ENCODE measurements around the gene BRF1.
A peak's percentile ranks its signal among the peaks of the same experiment; 100 is the strongest.
"Not testable (repeated sequence)": the region's sequence is repeated elsewhere in the genome, so short reads cannot be mapped to it uniquely, and the experiment has no call there.

BRF1 gene

DNA sequence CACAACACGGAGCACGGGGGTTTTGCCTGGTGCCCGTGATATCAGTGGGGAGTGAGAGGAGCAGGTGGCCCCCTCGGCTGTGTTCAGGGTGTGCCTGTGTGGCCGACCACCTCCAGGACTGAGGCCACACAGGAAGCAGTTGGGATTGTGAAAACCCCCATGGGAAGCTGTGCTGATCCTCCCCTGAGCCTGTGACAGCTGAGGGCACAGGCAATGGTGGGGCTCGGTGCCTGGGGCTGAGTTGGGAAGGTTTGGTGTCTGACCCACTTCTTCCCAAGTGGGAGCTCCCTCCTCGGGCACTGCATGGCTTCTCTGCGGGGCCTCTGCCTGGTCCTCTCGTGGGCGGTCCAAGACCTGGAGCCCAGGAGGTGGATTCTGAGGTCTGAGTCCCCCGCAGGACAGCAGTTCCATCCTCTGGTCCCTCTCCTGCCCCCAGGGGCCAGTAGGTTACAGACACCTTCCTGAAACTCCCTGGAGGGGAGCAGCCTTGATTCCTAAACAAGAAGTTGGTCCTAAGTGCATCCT, 31.6 kb upstream of the BRF1 start:
- DNase-seq: no peak

DNA sequence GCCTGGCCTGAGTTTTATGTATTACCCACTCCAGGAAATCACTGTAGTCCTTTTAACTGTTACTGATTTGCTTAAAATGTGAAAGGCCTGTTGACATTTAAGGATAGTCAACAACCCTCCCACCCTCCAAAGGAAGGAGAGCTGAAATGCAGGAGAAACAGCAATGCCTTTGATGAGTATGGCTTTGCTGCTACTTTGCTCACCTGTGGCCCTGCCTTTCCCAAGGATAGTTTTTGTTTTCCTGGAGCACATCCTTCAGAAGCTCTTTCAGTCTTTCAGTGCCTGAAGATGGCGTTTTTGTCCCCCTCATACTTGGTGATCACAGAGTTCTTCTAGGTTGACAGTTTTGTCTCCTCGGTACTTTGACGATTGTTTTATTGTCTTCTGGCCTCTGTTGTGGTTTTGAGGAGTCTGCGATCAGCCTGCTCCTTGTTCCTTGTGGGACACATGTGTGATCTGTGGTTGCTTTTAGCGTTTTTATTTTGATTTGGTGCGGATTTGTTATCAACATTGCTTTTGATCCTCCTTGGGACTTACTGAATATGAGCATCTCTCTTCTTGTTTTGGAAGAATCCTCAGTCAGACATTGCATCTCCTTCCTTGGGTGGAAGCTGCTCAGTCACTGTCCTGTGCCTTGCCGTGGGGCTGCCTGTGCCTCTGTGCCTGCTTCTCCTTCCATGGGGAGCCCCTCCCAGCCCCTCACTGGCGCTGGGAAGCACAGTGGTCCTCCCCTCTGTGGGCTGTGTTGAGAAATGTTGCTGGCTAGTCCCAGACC, 31.0 kb upstream of the BRF1 start:
- DNase-seq: no peak

DNA sequence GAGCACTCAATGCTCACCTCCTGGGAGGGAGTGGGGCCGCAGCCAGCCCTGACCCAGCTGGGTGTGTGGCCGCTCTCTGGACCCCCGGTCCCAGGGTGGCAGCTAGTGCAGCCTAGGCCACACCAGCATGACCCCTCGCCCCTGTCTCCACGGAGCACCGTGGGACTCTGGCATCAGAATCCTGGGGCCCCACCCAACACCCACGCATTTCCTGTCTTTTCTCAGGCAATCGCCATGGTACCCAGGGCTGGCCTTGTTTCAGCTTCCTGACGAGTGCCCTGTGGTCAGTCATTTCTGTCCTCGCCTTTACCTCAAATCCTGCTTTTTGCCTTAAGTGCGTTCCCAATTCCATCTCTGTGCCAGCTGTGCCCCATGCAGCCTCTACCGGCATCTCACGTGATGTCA, 29.7 kb upstream of the BRF1 start:
- no peak for DNase-seq

DNA sequence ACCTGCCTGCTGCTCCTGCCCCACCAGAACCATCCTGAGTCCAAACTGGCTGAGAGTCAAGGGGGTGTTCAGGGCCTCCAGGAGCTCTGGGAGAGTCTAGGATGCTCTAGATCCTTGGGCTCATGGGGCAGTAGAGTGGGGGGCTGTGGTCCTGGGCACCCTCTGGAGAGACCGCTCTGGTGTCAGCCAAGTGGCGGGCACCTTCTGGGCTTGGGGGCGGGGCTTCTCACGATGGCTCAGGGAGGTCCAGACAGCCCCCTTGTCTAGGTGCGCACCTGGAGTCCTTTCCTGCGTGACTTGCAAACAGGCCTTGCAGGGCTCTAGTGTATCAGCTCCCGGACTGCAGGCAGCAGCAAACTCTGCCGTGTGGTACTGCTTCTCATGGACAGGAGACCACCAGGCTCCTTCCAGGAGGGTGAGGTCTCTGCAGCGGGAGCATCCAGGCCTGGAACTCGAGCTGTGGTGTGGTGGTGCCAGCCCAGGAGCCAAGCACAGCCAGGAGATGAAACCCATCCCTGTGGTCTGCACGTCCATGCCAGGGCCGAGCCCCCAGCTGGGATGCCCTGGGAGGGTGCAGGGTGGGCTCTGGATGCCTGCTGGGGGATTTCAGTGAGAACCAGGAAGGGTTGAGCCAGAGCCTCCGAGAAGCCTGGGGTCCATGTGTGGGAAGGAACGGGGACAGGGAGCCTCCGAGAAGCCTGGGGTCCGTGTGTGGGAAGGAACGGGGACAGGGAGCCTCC, 28.8 kb upstream of the BRF1 start:
- DNase-seq: no peak

DNA sequence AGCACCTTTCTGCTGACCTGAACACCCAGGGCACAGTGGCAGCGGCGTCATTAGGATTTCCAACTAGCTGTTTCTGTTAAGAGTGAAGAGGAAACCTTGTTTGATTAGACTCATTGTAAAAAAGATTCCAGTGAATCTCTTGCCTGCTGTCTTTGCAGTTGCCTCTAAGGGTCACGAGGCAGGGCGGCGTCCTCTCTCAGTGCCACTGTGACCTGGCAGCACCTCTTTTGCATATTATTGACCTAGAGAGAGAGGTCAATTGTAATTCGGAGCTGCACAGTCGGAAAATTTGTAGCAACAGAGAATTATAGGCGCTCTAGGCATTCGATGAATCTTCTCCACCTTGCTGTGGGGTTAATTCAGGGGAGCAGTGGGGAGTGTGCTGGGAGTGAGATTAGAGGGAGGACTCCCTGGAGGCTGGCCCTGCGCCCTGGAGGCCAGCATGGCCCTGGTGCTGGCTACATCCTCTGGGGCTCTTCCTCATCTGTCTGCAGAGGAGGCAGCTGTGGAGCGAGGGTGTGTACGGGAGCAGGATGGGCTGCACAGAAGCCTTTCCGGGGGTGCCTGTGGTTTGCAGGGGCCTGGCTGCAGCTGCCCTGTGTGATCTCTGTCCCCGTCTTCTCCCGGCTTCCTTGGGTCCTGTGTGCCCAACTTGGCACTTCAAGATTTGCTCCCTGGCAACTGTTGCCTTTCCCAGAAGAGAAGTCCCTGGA, 28.0 kb upstream of the BRF1 start:
- DNase-seq: no peak

DNA sequence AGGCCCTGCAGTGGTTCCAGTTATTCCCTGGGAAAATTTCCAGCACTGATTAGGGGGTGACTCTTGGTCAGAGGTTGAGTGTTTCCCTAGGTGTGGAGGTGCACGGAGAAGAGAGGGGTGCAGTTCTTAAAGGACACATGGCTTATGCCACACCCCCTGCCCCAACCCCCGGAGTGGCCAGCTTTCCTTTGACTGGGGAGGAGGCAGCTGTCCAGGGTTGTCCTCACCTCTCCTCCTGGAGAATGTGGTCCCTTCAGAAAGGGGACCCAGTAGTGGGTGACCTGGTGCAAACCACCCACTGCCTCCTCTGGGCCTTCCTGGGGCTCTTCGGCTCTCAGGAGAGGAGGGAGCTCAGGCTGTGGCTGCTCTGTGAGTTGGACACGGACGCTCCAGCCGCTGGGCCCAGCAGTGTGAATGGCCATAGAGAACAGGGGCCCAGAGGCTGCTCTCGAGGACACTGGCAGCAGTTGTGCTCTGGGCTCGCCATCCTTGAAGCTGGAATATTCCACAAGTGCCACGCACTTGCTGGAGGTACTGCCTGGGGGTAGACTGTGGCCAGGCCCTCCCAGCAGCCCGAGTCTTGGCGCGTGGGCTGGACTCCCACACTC, 27.4 kb upstream of the BRF1 start:
- DNase-seq: no peak

DNA sequence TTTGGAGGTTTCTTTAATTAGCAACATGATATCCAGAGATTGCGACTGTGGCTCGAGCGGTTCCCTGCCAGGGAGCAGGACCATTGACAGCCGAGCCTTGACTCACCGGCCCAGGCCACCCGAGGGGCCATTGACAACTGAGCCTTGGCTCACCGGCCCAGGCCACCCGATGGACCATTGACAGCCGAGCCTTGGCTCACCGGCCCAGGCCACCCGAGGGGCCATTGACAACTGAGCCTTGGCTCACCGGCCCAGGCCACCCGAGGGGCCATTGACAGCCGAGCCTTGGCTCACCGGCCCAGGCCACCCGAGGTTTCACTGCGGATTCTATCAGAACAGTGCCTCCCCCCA, 26.9 kb upstream of the BRF1 start:
- not testable (repeated sequence) for DNase-seq

DNA sequence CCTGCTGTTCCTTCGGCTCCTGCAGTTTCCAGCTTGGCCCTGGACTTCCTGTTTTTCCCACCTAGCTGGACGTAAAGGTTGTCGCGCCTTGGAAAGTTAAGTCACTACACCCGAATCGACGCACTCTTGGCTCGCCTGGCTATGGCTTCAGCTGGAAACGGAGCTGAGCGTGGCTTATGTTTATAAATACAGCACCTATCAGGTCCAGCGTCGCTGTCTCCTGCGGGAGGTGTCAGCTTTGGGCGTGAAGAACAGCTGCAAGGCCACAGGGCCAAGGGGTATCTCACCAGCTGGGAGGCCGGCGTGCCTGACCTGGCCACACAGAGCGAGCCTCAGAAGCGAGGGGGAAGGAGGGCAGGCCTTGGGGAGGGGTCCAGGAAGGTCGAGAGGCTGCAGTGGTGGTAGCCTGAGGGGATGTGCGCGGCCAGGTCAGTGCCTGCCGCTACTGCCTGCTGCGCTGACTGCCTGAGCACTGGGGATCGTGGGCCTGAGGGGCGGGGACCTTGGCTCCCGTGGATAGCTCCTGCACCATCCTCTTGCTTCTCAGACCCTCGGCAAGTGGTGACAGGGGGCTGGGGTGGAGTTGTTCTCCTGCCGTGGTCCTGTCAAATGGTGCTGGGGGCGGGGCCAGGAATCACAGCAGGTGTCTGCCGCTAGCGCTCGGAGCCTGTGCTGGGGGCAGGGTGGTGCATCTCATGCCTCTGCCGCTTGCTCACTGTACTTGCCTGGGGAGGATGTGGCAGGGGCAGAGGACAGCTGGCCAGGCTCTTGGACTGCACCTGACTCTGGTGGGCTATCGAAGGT, 26.3 kb upstream of the BRF1 start:
- no peak for DNase-seq

DNA sequence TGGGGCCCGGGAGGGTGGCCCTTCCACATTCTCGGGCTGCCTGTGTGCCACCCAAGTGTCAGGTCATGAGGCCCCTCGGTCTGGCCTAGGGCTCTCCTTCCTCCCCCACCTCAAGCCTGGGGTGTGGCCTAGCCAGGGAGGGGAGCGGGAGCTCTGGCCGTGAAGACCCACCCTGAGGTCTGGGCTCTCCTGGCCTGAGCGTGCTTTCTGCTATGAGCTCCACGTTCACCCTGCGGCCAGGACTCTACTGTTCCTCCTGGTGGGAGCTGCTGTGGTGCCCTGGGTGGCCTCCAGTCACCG, 25.7 kb upstream of the BRF1 start:
- DNase-seq: no peak

DNA sequence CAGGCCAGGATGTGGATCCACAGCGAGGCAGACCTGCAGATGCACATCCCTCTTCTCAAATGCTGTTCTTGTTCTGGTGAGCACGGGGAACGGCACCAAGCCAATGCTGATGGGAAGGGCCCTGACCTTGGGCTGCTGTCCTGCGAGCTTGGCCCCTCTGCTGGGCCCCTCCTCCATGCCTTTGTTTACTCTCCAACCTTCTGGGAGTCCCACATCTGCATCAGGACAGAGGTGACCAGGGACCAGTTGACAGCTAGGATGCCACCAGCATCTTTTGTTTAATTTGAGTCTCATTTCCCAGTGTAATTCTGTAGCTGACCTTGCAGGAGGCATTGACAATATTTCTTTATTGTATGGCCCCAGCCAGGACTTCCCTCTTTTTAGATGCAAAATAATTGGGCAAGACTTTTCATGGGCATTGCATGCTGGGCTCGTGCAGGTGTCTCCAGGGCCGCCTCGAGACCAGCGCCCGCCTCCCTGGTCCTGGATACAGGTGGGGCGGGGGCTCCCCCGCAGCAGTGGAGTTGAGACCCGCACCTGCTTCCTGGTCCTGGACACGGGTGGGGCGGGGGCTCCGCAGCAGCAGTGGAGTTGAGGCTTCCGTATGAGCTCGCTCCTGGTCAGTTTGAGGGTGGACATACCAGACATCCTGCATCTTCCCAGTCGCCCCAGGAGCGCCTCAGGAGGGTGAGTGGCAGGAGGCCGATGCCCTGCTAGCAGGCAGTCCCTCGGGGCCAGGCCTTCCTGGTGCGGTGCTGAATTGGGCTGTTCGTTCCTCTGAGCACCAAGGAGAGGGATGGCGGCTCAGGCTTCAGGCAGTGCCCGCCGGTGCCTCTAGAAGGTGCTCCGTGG, 25.1 kb upstream of the BRF1 start:
- DNase-seq: no peak

DNA sequence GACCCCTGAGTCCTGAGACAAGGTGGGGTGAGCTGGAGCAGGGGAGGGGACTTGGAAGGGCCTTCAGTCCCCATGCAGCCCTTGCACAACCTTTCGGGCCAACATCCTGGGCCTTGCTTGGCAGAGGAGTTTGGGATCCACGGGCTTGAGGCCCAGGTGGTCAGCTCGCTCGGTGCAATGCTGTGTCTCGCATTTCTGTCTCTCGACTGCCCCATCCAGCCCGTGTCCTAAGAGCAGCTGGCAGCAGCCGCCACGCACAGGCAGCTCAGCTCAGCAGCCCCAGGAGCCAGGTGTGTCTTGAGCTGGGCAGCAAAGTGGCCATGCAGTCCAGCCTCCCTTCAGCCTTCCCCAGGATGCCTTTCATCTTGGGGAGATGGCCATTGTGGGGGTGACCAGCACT, 24.5 kb upstream of the BRF1 start:
- DNase-seq: no peak

DNA sequence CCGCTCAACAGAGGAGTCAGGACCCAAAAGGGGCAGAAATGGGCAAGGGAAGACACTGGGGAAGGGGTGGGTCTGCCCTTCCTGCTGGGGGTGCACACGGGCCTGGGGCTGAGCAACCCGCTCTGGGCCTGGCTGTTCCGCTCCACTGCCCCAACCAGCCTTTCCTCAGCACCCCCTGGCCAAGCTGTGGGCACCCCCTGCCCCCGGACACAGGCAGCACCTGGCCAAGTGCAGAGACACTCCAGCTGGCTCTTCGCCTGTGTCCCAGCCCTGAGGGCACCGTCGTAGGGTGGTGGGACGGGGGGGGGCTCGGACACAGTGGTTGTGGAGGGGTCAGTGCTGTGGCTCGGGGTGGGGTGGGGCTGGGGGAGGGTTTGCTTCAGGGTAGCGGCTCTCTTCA, 24.1 kb upstream of the BRF1 start:
- no peak for DNase-seq

DNA sequence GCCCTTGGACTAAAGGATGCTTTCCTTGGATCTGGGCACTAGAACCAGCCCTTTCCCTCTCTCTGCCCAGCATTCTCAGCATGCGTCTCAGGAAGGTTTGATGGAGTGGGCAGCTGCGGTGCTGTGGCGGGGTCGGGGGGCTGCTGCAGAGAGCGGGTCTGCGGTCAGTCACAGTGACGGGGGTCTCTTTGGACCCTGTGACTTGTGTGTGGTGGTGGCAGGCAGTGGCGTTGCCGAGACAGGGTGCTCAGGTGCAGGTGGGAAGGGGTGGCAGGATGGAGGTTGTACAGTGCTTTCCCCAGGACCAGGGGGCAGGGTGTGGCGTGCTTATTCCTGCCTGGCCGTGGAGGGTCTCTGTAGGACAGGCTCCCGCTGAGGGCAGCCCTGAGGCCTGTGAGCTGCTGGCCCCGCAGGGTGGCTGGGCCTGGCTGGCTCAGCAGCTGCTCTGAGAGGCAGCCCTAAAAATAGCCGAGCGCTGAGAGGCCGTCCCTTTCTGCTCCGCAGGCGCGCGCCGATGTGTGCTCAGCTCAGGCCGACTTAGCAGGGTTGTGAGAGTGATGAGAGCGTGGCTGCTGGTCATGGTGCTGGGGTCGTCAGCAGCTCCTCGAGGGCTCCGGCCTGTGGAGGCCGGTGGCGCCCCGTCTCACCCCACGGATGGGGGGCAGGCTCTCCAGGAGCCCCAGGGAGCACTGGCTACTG, 23.4 kb upstream of the BRF1 start:
- no peak for DNase-seq

DNA sequence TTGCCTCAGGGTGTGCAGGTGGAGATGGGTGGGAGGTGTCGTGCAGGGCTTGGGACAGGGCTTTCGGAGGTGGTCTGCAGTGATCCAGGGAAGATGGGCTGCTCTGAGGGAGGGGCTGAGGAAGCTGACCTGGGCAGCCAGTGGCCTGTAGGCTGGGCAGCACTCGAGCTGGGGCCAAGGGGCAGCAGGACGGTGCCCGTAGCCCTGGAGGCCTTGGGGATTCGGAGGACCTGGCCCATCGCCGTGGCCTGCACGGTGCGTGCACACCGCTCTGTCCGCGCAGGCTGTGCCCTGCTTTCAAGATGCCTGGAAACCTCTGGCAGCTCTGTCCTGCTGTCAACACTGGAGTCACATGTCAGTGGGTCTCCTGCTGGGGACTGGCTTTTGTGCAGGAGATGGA, 22.9 kb upstream of the BRF1 start:
- no peak for DNase-seq

DNA sequence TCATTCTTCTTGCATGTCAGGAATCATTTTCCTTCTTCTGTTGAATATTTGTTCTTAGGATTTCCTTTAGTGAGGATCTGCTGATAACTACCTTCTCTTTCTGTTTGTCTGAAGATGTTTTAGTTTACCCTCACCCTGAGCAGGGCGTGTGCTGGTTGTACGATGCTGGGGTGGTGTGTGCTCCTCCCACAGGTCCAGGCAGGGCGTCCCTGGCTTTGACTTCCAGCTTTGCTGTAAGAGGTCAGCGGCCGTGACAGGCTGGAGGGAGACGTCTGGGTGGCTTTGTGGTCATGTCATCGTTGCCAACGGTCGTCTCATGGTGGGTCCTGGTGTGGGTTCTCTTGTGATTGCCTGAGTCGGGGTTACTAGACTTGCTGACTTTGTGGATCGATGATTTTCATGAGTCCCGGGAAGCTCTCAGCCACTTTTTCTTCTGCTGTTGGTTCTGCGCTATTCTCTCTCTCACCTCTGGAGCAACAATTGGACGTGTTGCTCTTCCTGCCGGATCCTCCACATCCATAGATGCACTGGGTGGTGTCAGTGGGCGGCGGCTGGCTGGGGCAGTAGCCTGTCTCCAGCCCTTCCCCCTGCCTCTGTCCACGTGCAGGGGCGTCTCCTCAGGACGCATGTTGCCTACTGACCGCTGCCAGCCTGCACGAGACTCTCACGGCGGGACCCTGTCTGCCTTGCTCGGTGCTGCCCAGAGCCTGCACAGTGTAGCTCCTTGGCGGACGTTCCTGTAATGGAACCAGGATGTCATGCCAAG, 22.2 kb upstream of the BRF1 start:
- no peak for DNase-seq

DNA sequence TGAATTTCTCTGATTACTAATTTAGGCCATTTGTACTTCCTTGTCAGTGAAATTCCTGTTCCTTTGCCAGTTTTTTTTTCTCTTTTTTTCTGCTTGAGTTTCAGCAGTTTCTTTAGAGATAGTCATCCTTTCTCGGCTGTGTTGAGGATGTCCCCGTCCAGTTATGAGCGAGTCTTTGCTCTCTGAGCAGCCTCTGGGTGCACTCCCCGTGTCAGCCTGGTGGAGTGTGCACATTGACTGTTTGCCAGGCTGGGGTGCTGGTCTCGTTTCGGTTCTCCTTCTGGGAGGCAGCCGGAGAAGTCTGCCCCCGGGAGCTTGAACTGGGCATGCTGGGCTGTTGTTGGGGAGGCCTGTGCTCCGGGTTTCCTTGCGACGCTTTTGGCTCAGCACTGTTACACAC, 16.7 kb upstream of the BRF1 start:
- peak; percentile 27 for DNase-seq

DNA sequence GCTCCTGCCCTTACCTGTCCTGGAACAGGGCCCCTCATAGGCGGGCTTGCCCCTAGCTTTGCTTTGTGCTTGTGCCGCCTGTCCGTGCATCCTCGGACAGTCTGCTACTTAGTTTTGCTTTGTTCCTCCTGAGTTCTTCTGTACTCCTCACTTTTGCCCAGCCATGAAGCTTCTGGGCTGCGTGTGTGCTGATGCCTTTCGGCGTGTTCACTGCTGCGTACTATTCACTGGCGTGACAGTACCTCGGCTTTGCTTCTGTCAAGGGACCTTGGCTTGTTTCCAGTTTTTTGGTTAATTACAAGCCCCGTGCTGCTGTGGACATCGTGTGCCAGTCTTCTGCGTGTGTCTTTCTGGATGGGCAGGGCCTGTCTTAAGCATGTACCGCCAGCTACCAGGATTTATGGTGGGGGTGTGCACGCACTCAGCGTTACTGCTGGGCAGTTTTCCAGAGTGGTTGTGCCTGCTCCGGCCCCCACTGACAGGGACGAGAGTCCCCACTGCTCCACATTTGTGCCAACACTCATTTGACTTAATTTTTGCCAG, 16.2 kb upstream of the BRF1 start:
- DNase-seq: no peak

DNA sequence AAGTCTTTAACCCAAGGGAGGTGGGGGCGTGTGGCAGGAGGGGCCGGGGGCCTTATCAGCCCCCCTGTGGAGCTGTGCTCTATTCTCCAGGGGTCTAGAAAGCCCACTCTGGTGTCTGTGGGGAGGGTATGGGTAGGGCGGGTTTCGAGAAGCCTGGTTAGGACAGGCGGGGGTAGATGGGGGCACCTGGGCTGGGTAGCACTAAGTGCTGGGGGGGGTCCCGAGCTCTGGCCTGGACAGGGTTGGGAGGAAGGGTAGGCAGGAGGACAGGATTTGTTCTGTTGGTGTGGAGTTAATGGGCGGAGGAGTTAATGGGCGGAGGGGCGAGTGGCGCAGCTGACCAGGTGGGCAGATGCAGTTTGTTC, 15.8 kb upstream of the BRF1 start:
- DNase-seq: no peak

DNA sequence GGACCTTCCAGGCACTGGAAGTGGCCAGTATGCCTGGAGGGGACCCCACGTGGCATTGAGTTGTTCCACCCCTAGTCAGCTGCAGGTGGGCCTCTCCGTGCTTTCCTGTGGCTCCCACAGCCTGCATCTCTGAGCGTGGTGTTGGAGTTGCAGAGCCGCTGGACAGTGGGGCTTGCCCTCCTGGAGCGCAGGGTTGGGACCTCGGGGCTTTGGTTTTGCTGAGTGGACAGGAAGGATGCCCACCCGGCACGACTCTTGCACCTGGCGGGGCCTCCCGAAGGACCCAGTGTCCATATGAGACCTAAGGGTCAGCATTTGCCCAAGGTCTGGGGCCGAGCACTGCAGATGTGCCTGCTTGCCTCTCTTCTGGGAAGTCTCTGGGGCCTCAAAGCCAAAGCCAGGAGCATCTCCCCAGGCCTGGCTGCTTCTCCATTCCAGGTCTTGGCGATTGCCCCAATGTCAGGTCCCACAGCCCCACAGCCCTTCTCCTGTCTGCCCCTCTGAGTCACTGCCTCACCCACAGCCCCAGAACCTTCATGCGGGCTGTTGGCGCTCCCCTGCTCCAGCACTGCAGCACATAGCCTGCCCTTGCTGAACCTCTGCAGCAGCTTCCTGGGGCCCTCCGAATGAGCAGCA, 15.3 kb upstream of the BRF1 start:
- DNase-seq: no peak

Measured in activated CD4-positive, alpha-beta T cell treated with anti-CD3 and anti-CD28 coated beads, Interleukin-2, Interleukin-6, amounts not matched to agents 100 ng/mL and 50 ng/mL, durations not matched to agents 16 hours and 8 hours (primary cell).